ENCODE measurements around the gene SLC29A2.

- no peak for TF ChIP-seq CTCF (IDR thresholded peaks at IDR 0.05)
- no peak for TF ChIP-seq MAX (IDR thresholded peaks at IDR 0.05; ENCODE audit: low read depth)
- no peak for TF ChIP-seq POLR2AphosphoS5 (IDR thresholded peaks at IDR 0.05; ENCODE audit: low read depth, low read length)
- TF ChIP-seq RAD21 (IDR thresholded peaks at IDR 0.05; ENCODE audit: low read length), result no peak
- no peak for TF ChIP-seq GATA2 (CRISPR knock-in tag; IDR thresholded peaks at IDR 0.05)
- TF ChIP-seq MXI1 (IDR thresholded peaks at IDR 0.05; ENCODE audit: low read depth, low read length), result no peak
- no peak for TF ChIP-seq GABPA (IDR thresholded peaks at IDR 0.05; ENCODE audit: low read depth)
- TF ChIP-seq TAF1 (IDR thresholded peaks at IDR 0.05; ENCODE audit: borderline replicate concordance, low read depth, low read length), result no peak
- TF ChIP-seq EP300 (IDR thresholded peaks at IDR 0.05; ENCODE audit: borderline replicate concordance in 1 of 2, low read depth in 1 of 2, low read length in 1 of 2), result no peak
These were observed 47.4 kb upstream of the SLC29A2 start for GRCh38 chr11:66418986-66419308.

Data from SK-N-SH (cell line).